SK-N-SH (cell line): ENCODE measurements around the gene STPG2. TPM values are rescaled to one million over a fixed set of nuclear protein-coding genes. Genes with fewer than 3 reads are reported as not detected.

ENCODE experiments used
- CTCF ChIA-PET: fragments of 300-600, 350-600 bp; formaldehyde crosslinking; extraction: SDS; loops from one replicate; lab custom pipeline; 2021; lab: Yijun Ruan, JAX
- POLR2A ChIA-PET: fragments of 350-600 bp; sonication (Branson Sonifier 250); formaldehyde crosslinking; extraction: SDS; loops from one replicate; lab custom pipeline; 2020; ENCODE audit warnings: antibody characterized with exemption, inconsistent platforms; lab: Yijun Ruan, JAX
- DNase-seq: peaks from one replicate; pipeline ENCODE4 v3.0.0; 2012
- H2AFZ ChIP-seq: fragments of 200-600 bp; sonication (generic); 2 replicates; pipeline ENCODE4 v1.8.1; 2016; ENCODE audit warnings: antibody characterized with exemption, mild to moderate bottlenecking, low read depth
- H3F3A ChIP-seq: fragments of 200-600 bp; sonication (generic); replicated peaks from 2 replicates; pipeline ENCODE3; 2016; ENCODE audit warnings: antibody characterized with exemption, mild to moderate bottlenecking; ENCODE audit not compliant: insufficient read depth
- H3K27ac ChIP-seq, 2 experiments: fragments of 200-500 bp in 1 of 2; fragments of 200-600 bp in 1 of 2; sonication (Bioruptor generic) in 1 of 2; sonication (generic), shearing (Covaris generic) in 1 of 2; 2 replicates each; pipeline versions ENCODE4 v1.5.1 to v1.6.1; 2014 to 2016; ENCODE audit warnings: low read depth in 2 of 2, inconsistent platforms in 1 of 2, low read length in 1 of 2, mild to moderate bottlenecking in 1 of 2, mixed read lengths in 1 of 2
- H3K27me3 ChIP-seq: fragments of 200-600 bp; sonication (generic), shearing (Covaris generic); 2 replicates; pipeline ENCODE4 v1.6.1; 2016; ENCODE audit warnings: mixed run types; ENCODE audit not compliant: insufficient read depth
- H3K36me3 ChIP-seq, 2 experiments: fragments of 200-500 bp in 1 of 2; fragments of 200-600 bp in 1 of 2; sonication (Bioruptor generic) in 1 of 2; sonication (generic) in 1 of 2; replicated peaks in 1 of 2; 2 replicates each; pipeline versions ENCODE3 to v1.5.1; 2014 to 2016; ENCODE audit warnings: low read length in 1 of 2, mild to moderate bottlenecking in 1 of 2; ENCODE audit not compliant: insufficient read depth in 2 of 2, control insufficient read depth in 1 of 2
- H3K4me1 ChIP-seq, 2 experiments: fragments of 200-500 bp in 1 of 2; fragments of 200-600 bp in 1 of 2; sonication (Bioruptor generic) in 1 of 2; sonication (generic), shearing (Covaris generic) in 1 of 2; 2 replicates each; pipeline versions ENCODE4 v1.5.1 to v1.6.1; 2014 to 2016; ENCODE audit warnings: low read depth in 1 of 2, low read length in 1 of 2, mixed run types in 1 of 2; ENCODE audit not compliant: insufficient read depth in 2 of 2, control insufficient read depth in 1 of 2
- H3K4me2 ChIP-seq: fragments of 200-600 bp; sonication (generic), shearing (Covaris generic); 2 replicates; pipeline ENCODE4 v1.6.1; 2017; ENCODE audit warnings: mixed run types
- H3K4me3 ChIP-seq, 2 experiments: fragments of 200-500 bp in 1 of 2; fragments of 200-600 bp in 1 of 2; sonication (Bioruptor generic) in 1 of 2; sonication (generic), shearing (Covaris generic) in 1 of 2; 2 replicates each; pipeline versions ENCODE4 v1.5.1 to v1.8.1; 2014 to 2016; ENCODE audit warnings: low read depth in 2 of 2, inconsistent platforms in 1 of 2, low read length in 1 of 2, mild to moderate bottlenecking in 1 of 2, mixed read lengths in 1 of 2, moderate library complexity in 1 of 2
- H3K79me2 ChIP-seq: fragments of 200-600 bp; sonication (generic); 2 replicates; pipeline ENCODE4 v1.8.1; 2017; ENCODE audit warnings: mild to moderate bottlenecking; ENCODE audit not compliant: insufficient read depth
- H3K9ac ChIP-seq: fragments of 200-600 bp; sonication (generic); 2 replicates; pipeline ENCODE4 v1.6.1; 2017; ENCODE audit warnings: mixed run types
- H3K9me2 ChIP-seq: fragments of 200-600 bp; sonication (generic); 2 replicates; pipeline ENCODE4 v1.6.1; 2017; ENCODE audit warnings: mixed run types
- H3K9me3 ChIP-seq: fragments of 200-600 bp; sonication (generic); 2 replicates; pipeline ENCODE4 v1.6.1; 2017; ENCODE audit warnings: mixed run types, mild to moderate bottlenecking, moderate library complexity
- H4K20me1 ChIP-seq: fragments of 200-600 bp; sonication (generic); 2 replicates; pipeline ENCODE4 v1.6.1; 2017; ENCODE audit warnings: mild to moderate bottlenecking, mixed run types; ENCODE audit not compliant: insufficient read depth
- CTCF ChIP-seq: fragments of 200-600 bp; sonication (generic); IDR thresholded peaks from 2 replicates; pipeline ENCODE4 v1.6.1; 2017; ENCODE audit warnings: antibody characterized with exemption, mild to moderate bottlenecking, moderate library complexity
- ELF1 ChIP-seq: IDR thresholded peaks from 2 replicates; pipeline ENCODE4 v1.4.0; 2012
- EP300 ChIP-seq, 2 experiments: IDR thresholded peaks; 2 replicates each; pipeline versions ENCODE4 v1.4.0 to v1.6.1; 2012; ENCODE audit warnings: borderline replicate concordance in 1 of 2, low read depth in 1 of 2, low read length in 1 of 2
- IRF3 ChIP-seq: fragments of 150-350 bp; IDR thresholded peaks from 2 replicates; pipeline ENCODE4 v1.6.1; 2016; ENCODE audit warnings: mild to moderate bottlenecking, low read depth, low read length
- JUND ChIP-seq: IDR thresholded peaks from 2 replicates; pipeline ENCODE4 v1.4.0; 2012
- NRF1 ChIP-seq: IDR thresholded peaks from 2 replicates; pipeline ENCODE4 v1.6.1; 2012; ENCODE audit warnings: low read depth, mild to moderate bottlenecking, low read length
- PBX3 ChIP-seq: IDR thresholded peaks from 2 replicates; pipeline ENCODE4; 2012
- RAD21 ChIP-seq: IDR thresholded peaks from 2 replicates; pipeline ENCODE4 v1.6.1; 2012; ENCODE audit warnings: mild to moderate bottlenecking, low read length
- RCOR1 ChIP-seq: fragments of 150-350 bp; IDR thresholded peaks from 2 replicates; pipeline ENCODE4 v1.6.1; 2017; ENCODE audit warnings: antibody characterized with exemption, low read length
- RXRA ChIP-seq: IDR thresholded peaks from 2 replicates; pipeline ENCODE4 v1.4.0; 2012; ENCODE audit warnings: low read depth, mild to moderate bottlenecking, borderline replicate concordance
- SIN3A ChIP-seq: IDR thresholded peaks from 2 replicates; pipeline ENCODE4 v1.6.1; 2012; ENCODE audit warnings: low read depth, mild to moderate bottlenecking, low read length, moderate library complexity, borderline replicate concordance
- USF1 ChIP-seq: IDR thresholded peaks from 2 replicates; pipeline ENCODE4 v1.4.0; 2012; ENCODE audit warnings: low read depth, borderline replicate concordance
- USF2 ChIP-seq: fragments of 150-350 bp; IDR thresholded peaks from 2 replicates; pipeline ENCODE4 v1.6.1; 2017; ENCODE audit warnings: antibody characterized with exemption, low read length, low read depth, borderline replicate concordance
- WGBS: methylation state at CpG from one replicate; pipeline ENCODE4 v1.1.6; 2017; ENCODE audit warnings: low lambda C conversion rate; 5-methylcytosine and 5-hydroxymethylcytosine counted together
- polyA plus RNA-seq, 3 experiments: library from polyadenylated mRNA; depleted of rRNA; stranded (reverse); fragments of >200 nt; gene quantifications; 2 replicates each; pipeline ENCODE4 v1.2.3, GENCODE V29; 2012

The STPG2 gene
- polyA plus RNA-seq, 1 of the 3 experiments (the other 2 are of a cell fraction) = not detected

GRCh38 chr4:97868097-97868496 lies 275.2 kb downstream of the STPG2 start:
- CTCF ChIA-PET = interaction anchor here (1.1 kb wide), 1 partner anchor 13 kb away, joined by 3 read pairs; no protein-coding TSS in a partner anchor
- POLR2A ChIA-PET = no interaction called here

More at GRCh38 chr4:97868097-97868496, 275.2 kb downstream of the STPG2 start:
- Histone ChIP-seq H3K27ac (peak overlapping the region in 1 of 2 experiments; percentile 11; a peak in 1 of 4 replicates), H3K9ac (no peak overlapping the region), H3K4me1 (peaks cover 0 to 3% of the 10 kb centered on the region in 2 experiments; a peak in 2 of 4 replicates), H2AFZ (no peak overlapping the region), H3K27me3 (no peaks in the 10 kb centered on the region), H3K9me2 (no peaks in the 10 kb centered on the region; the same call in 1 of the 2 replicates), H3K4me3 (no peak overlapping the region), H3F3A (no peaks in the 10 kb centered on the region), H3K79me2 (no peaks in the 10 kb centered on the region), H3K36me3 (no peaks in the 10 kb centered on the region), H3K9me3 (no peaks in the 10 kb centered on the region; the same call in 1 of the 2 replicates), H4K20me1 (no peaks in the 10 kb centered on the region), H3K4me2 (no peak overlapping the region)
- no peak for TF ChIP-seq RXRA
- TF ChIP-seq JUND = no peak
- no peak for TF ChIP-seq ELF1
- TF ChIP-seq SIN3A = no peak
- no peak for TF ChIP-seq IRF3
- TF ChIP-seq CTCF = no peak
- TF ChIP-seq NRF1 = no peak
- no peak for TF ChIP-seq EP300 (IDR thresholded peaks at IDR 0.05; ENCODE audit: borderline replicate concordance in 1 of 2, low read depth in 1 of 2, low read length in 1 of 2)
- TF ChIP-seq RAD21 = no peak
- TF ChIP-seq RCOR1 = no peak
- TF ChIP-seq PBX3 = no peak
- no peak for TF ChIP-seq USF1
- TF ChIP-seq USF2 = no peak
- DNase-seq = no peak
- WGBS = 34% methylated on average over 4 of the region's 4 CpGs
